Measurements from ENCODE around the gene ALKBH3.

DNA sequence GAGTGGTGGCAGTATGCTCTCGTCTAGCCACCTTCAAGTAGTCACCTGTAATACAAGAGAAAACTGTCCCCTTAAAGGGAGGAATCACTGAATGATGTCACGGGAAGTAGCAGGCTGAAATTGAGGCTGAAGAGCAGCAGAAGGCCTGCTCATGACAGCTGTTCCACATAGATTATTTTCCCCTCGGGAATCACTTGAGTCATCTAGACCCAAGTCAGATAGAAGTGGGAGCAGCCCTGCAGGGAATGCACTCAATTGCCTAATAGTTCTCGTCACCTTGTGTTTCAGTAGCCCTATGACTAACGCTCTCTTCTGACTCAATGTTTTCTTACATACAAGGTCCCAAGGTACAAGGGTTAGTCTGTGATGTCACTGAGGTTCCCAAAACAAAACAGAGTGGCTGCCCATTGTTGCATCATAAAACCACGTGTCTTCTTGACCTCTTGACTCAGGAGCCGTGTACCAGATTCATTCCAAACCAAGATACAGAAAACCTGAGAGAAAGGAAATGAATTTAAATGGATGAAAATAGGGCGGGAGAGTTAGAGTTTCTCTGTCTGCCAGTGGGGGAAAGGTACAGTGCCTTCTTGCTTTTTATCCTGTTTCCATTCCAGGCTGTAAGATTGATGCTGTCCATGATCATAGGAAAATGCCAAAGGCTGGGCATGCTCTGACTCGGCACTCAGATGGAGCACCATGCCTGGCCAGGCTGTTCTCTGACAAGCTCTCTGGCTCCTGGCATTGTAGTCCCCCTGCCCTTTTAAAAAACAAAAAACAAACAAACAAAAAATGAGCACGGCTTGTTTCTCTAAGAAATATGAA, 40.2 kb downstream of the ALKBH3 start:
- peak; percentile 88 to 97 (median 96) for TF ChIP-seq POLR2AphosphoS5 (IDR thresholded peaks at IDR 0.05)
- TF ChIP-seq EP300 (IDR thresholded peaks at IDR 0.05) = peak; percentile 93
- TF ChIP-seq, protein P1, sequence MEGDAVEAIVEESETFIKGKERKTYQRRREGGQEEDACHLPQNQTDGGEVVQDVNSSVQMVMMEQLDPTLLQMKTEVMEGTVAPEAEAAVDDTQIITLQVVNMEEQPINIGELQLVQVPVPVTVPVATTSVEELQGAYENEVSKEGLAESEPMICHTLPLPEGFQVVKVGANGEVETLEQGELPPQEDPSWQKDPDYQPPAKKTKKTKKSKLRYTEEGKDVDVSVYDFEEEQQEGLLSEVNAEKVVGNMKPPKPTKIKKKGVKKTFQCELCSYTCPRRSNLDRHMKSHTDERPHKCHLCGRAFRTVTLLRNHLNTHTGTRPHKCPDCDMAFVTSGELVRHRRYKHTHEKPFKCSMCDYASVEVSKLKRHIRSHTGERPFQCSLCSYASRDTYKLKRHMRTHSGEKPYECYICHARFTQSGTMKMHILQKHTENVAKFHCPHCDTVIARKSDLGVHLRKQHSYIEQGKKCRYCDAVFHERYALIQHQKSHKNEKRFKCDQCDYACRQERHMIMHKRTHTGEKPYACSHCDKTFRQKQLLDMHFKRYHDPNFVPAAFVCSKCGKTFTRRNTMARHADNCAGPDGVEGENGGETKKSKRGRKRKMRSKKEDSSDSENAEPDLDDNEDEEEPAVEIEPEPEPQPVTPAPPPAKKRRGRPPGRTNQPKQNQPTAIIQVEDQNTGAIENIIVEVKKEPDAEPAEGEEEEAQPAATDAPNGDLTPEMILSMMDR (IDR thresholded peaks at IDR 0.05) = no peak

Measured in stomach (tissue), 4 donors.